A549 (cell line): ENCODE measurements around the gene BAHCC1.

ENCODE experiments used
- CEBPB ChIP-seq, 2 experiments: fragments of >200 bp in 1 of 2; sonication (Bioruptor Twin) in 1 of 2; formaldehyde crosslinking in 1 of 2; IDR thresholded peaks; 2 replicates each; pipeline ENCODE4 v1.6.1; 2012 to 2016
- CTCF ChIP-seq: fragments of >200 bp; sonication (Bioruptor Twin); formaldehyde crosslinking; IDR thresholded peaks from 3 replicates; pipeline ENCODE4 v1.5.1; 2016
- KDM1A ChIP-seq: fragments of 200-600 bp; sonication (generic); IDR thresholded peaks from 2 replicates; pipeline ENCODE4 v1.6.1; 2016; ENCODE audit warnings: low read depth, mild to moderate bottlenecking
- MAZ ChIP-seq: fragments of 150-350 bp; IDR thresholded peaks from 2 replicates; pipeline ENCODE4 v1.6.1; 2014; ENCODE audit warnings: antibody characterized with exemption, low read depth, low read length, borderline replicate concordance
- MYC ChIP-seq: IDR thresholded peaks from 2 replicates; pipeline ENCODE4 v1.6.1; 2012; ENCODE audit warnings: mild to moderate bottlenecking, inconsistent platforms, low read length, improper control_type of control experiment, borderline replicate concordance
- POLR2A ChIP-seq: IDR thresholded peaks from 2 replicates; pipeline ENCODE4 v1.6.1; 2012; ENCODE audit warnings: mild to moderate bottlenecking, low read length
- TP53 ChIP-seq: fragments of 250-450 bp; sonication (Bioruptor Pico); IDR thresholded peaks from 2 replicates; pipeline ENCODE4 v1.5.0; 2021; ENCODE audit warnings: mild to moderate bottlenecking, moderate library complexity

GRCh38 chr17:81412490-81413093 lies 17.3 kb downstream of the BAHCC1 start:
- TF ChIP-seq MYC: no peak
- TF ChIP-seq POLR2A: no peak
- no peak for TF ChIP-seq CTCF
- TF ChIP-seq MAZ: no peak
- no peak for TF ChIP-seq CEBPB (IDR thresholded peaks at IDR 0.05)
- no peak for TF ChIP-seq TP53
- no peak for TF ChIP-seq KDM1A
